Stimulated activated CD8-positive, alpha-beta memory T cell treated with anti-CD3 and anti-CD28 coated beads, Interleukin-4, amount 100 ng/mL, for 24 hours (primary cell): Measurements from ENCODE around the gene LRRC73.
"Not testable (repeated sequence)": the region's sequence is repeated elsewhere in the genome, so short reads cannot be mapped to it uniquely, and the experiment has no call there.

ENCODE experiments used
- DNase-seq: peaks from one replicate; pipeline ENCODE4 v3.0.0-alpha.2; 2020; ENCODE audit warnings: low read depth

The LRRC73 gene

GRCh38 chr6:43461936-43462335, 48.2 kb downstream of the LRRC73 start:
- no peak for DNase-seq

DNA sequence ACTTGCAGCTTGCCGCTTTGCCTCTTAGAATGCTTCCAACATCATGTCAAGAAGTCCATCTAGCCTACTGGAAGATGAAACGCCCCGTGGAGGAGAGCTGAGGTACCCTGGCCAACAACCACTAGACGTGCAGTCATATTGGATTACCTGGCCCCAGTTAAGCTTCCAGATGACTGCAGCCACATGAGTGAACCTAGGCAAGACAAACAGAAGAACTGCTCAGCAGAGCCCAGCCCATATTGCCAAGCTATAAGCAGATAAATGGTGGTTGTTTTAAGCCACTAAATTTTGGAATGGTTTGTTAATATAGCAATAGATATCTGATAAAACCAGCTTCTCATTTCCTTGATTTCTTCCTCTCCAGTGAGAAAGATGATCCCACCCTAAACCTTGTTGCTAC, 50.1 kb downstream of the LRRC73 start:
- no peak for DNase-seq

- DNase-seq: no peak
These were observed 50.6 kb downstream of the LRRC73 start for GRCh38 chr6:43459535-43459934.

GRCh38 chr6:43458154-43458553, 52.0 kb downstream of the LRRC73 start:
- not testable (repeated sequence) for DNase-seq

DNA sequence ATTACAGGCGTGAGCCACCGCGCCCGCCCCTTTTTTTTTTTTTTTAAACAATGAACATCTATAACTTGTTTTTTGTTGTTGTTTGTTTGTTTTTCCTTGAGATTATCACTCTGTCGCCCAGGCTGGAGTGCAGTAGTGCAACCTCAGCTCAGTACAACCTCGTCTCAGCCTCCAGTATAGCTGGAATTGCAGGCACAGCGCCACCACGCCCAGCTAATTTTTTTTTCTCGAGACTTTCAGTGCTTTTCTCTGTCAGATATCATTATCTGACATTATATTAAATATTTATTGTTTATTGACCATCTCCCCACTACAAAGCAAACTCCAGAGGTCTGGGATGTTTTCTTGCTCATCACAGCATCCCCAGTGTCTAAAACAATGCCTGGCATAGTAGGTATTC, 52.5 kb downstream of the LRRC73 start:
- no peak for DNase-seq
